ENCODE results near the gene SAMD5.

Gene SAMD5

DNA sequence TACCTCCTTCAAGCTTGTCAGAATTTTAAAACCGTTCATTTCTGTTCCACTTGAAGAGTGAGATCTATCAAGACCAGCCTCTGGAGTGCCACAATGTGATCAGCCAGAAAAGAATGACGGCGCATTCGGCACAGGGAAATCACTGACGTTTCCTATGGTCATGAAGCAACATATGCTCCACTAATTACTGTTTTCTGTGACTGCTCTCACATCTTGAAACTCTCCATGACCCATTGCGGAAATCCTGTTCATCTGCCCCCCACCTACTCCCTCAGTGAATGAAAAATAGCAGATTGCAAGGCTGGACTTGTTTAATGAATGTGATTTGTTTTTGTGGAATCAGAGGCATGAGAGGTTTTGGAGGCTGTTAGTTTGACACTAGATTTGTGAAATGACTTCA lies 53.2 kb downstream of the SAMD5 start:
- Histone ChIP-seq H3K27me3 (ENCODE audit: insufficient read depth, low read length) (no peaks in the 10 kb centered on the region), H3K36me3 (ENCODE audit: insufficient read depth, low read length) (no peaks in the 10 kb centered on the region), H2AFZ (ENCODE audit: low read depth, low read length) (no peak overlapping the region), H3K4me1 (ENCODE audit: insufficient read depth, low read length) (no peaks in the 10 kb centered on the region), H3K4me3 (ENCODE audit: low read length) (no peak overlapping the region), H3K9me3 (ENCODE audit: low read length) (no peaks in the 10 kb centered on the region)

DNA sequence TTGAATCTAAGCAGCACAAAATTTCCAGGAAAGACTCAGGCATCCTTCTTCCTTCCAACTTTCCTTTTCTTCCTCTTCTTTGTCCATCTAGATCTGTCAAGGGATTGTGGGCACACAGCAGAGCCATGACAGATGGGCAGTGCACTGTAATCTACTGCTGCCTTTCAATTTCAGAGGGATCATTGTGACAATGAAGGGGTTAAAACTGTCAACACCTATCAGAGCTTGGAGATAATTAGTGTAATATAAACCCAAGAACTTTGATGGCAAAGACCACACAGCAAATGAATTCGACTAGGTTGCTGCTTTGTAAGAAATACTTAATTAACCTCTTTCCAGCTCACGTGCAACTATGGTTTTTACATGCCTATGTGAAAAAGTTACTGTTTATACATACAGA lies 55.0 kb downstream of the SAMD5 start:
- Histone ChIP-seq H3K4me3 (ENCODE audit: low read length) (no peak overlapping the region), H2AFZ (ENCODE audit: low read depth, low read length) (no peak overlapping the region), H3K27me3 (ENCODE audit: insufficient read depth, low read length) (no peaks in the 10 kb centered on the region), H3K4me1 (ENCODE audit: insufficient read depth, low read length) (no peaks in the 10 kb centered on the region), H3K9me3 (ENCODE audit: low read length) (no peaks in the 10 kb centered on the region), H3K36me3 (ENCODE audit: insufficient read depth, low read length) (no peaks in the 10 kb centered on the region)

DNA sequence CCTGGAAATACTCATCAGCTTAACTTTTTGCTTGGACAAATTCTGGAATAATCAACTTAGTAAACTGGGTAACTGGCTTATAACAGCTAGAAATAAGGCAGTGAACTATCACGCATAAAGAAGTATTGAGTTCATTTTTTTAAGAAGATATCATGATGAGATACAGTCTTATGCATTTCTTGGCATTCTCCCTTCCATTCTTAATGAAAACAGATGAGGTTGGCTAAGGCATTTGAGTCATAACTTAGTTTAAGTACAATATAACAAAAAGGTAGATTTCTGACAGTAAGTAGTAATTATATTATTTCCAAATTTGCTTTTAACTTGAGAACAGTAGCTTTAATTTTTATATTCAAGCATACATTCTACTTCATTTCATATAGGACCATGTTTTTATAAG lies 56.1 kb downstream of the SAMD5 start:
- no peaks in the 10 kb centered on the region for H3K9me3 ChIP-seq (ENCODE audit: low read length)
- no peaks in the 10 kb centered on the region for H3K4me1 ChIP-seq (ENCODE audit: insufficient read depth, low read length)
- H3K4me3 ChIP-seq (ENCODE audit: low read length), result no peak overlapping the region
- no peaks in the 10 kb centered on the region for H3K27me3 ChIP-seq (ENCODE audit: insufficient read depth, low read length)
- H3K36me3 ChIP-seq (ENCODE audit: insufficient read depth, low read length), result no peaks in the 10 kb centered on the region
- H2AFZ ChIP-seq (ENCODE audit: low read depth, low read length), result no peak overlapping the region

DNA sequence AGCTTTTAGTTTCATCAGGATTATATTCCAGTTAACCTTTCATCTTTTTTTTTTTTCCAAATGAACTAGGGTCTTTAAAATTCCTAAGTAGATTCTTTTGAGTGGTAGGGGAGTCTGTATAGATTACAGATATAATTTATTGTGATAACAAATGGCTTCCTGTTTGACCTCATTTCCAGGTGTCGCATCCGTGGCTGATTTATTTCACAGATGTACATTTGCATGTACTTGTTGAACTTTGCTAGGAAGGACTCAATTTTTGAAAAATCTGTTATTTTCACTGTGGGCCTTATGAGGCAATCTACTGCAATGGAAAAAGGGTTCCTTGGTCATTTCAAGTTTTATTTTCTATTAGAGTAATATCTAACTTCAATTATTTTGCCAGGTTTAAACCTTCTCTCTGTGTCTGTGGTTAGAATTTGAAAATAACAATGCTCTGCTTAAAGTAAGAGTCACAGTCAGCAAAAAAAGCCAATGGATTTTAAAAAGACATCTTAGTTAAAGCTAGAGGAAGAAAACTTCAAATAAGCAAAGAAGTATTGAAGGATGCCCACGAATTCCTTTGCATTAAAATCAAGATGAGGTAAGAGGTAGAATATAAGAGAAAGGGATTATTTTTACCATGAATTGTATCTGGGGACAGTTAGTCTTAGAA lies 57.9 kb downstream of the SAMD5 start:
- Histone ChIP-seq H3K4me1 (ENCODE audit: insufficient read depth, low read length) (no peaks in the 10 kb centered on the region), H3K27me3 (ENCODE audit: insufficient read depth, low read length) (no peaks in the 10 kb centered on the region), H3K36me3 (ENCODE audit: insufficient read depth, low read length) (no peaks in the 10 kb centered on the region), H3K4me3 (ENCODE audit: low read length) (no peak overlapping the region), H2AFZ (ENCODE audit: low read depth, low read length) (no peak overlapping the region), H3K9me3 (ENCODE audit: low read length) (no peaks in the 10 kb centered on the region)

DNA sequence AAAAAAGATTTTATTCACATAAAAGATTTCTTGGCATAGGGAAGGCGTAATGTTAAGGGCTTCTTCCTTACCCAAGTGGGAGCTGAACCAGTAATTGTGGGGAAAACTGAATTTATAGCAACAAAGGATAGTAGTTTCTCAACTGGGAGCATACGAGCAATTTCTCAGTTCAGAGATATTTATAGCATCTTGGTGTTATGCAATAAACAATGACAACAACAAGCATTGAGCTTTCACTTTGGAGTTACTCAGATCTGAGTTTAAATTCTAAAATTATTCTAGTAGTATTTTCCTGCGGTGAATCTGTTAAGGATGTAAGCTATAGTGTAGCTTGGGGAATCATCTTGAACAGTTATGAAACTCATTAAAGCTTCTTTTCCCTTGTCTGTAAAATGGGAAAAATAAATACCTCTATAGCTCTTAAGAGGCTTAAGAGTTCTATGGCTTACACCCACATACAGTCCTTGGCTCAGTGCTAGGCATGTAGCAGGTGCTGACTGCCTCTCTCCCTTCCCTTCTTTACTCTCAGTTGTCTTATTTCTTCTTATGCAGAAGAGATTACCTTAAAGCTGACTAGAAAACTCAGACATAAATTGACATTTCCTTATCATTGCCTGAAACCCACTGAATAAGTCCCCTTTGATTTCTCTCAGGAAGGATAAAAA lies 58.8 kb downstream of the SAMD5 start:
- Histone ChIP-seq H3K27me3 (ENCODE audit: insufficient read depth, low read length) (no peaks in the 10 kb centered on the region), H3K36me3 (ENCODE audit: insufficient read depth, low read length) (no peaks in the 10 kb centered on the region), H3K9me3 (ENCODE audit: low read length) (no peaks in the 10 kb centered on the region), H2AFZ (ENCODE audit: low read depth, low read length) (no peak overlapping the region), H3K4me1 (ENCODE audit: insufficient read depth, low read length) (no peaks in the 10 kb centered on the region), H3K4me3 (ENCODE audit: low read length) (no peak overlapping the region)

DNA sequence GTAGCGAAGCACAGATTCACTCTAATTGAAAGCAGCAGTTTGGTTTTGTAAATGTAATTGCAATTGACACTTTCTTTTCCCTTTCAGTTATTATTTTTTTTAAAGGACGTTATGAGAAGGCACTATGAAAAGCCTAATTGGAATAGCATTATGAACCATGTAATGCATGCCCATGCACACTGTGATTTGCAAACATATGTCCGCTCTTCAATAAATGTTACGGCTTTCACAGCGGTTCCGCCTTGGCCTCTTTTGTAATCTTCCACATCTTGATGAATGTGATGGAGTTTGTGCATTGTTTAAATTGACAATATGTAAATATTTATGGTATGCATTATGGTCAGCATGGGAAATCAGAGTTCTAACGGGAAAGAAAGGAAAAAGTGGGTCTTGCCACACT lies 61.3 kb downstream of the SAMD5 start:
- H3K36me3 ChIP-seq (ENCODE audit: insufficient read depth, low read length), result no peaks in the 10 kb centered on the region
- H3K27me3 ChIP-seq (ENCODE audit: insufficient read depth, low read length), result no peaks in the 10 kb centered on the region
- no peaks in the 10 kb centered on the region for H3K9me3 ChIP-seq (ENCODE audit: low read length)
- H3K4me3 ChIP-seq (ENCODE audit: low read length), result no peak overlapping the region
- H3K4me1 ChIP-seq (ENCODE audit: insufficient read depth, low read length), result no peaks in the 10 kb centered on the region
- H2AFZ ChIP-seq (ENCODE audit: low read depth, low read length), result no peak overlapping the region

DNA sequence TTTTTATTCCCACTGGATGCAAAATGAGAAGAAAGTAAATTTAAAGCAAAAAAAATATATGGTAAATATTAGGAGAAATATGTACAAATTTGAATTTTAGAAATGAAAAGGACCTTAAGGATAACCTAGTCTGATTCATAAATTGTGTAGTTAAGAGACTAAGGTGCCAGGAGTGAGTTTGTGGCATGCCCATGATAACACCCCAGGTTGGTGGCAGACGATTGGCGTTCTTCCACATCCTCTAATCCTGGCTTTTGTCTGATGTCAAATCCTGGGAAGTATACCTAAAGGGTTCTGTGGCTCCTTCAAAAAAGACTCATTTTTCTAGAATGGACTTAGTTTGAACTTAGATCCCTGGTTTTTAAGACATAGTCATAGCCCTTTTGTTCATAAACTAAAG lies 62.2 kb downstream of the SAMD5 start:
- H2AFZ ChIP-seq (ENCODE audit: low read depth, low read length), result no peak overlapping the region
- H3K4me3 ChIP-seq (ENCODE audit: low read length), result no peak overlapping the region
- no peaks in the 10 kb centered on the region for H3K4me1 ChIP-seq (ENCODE audit: insufficient read depth, low read length)
- H3K36me3 ChIP-seq (ENCODE audit: insufficient read depth, low read length), result no peaks in the 10 kb centered on the region
- no peaks in the 10 kb centered on the region for H3K9me3 ChIP-seq (ENCODE audit: low read length)
- H3K27me3 ChIP-seq (ENCODE audit: insufficient read depth, low read length), result no peaks in the 10 kb centered on the region

DNA sequence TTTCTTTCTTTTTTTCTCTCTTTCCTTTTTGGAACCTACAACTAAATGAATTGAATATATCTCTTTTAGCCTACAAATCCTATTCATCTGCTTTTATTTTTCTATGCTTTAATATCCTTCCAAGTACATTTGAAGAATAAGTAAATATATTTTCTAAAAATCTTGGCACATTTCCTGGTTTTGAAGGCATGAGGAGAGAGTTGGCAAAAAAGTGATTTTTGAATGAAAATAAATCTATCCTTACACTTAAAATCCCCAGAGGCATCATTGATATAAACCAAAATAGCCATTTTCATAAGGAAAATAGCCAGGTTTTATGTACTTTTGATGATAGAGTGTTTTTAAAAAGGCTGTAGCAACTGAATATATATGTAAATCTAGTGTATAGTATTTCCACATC lies 69.0 kb downstream of the SAMD5 start:
- H2AFZ ChIP-seq (ENCODE audit: low read depth, low read length), result no peak overlapping the region
- H3K36me3 ChIP-seq (ENCODE audit: insufficient read depth, low read length), result no peaks in the 10 kb centered on the region
- no peak overlapping the region for H3K4me3 ChIP-seq (ENCODE audit: low read length)
- no peaks in the 10 kb centered on the region for H3K27me3 ChIP-seq (ENCODE audit: insufficient read depth, low read length)
- no peaks in the 10 kb centered on the region for H3K9me3 ChIP-seq (ENCODE audit: low read length)
- H3K4me1 ChIP-seq (ENCODE audit: insufficient read depth, low read length), result no peaks in the 10 kb centered on the region

DNA sequence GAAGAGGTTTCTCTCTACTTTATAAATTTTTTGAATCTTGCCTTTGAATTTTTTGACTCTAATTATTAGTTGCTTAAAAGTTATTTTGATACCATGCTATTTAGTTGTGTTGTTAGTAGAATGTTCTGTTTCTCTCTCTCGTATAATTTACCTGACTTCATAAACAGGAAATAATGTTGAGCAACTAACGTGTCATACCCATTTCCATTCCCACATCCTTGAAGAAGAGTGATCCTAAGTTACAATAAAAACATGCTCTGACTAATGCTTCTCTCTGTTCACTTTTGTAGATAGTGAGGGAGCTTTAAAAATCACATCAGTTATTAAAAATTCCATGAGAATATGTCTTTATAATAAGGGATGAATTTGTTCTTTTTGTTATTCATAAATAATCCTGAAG lies 69.7 kb downstream of the SAMD5 start:
- Histone ChIP-seq H3K9me3 (ENCODE audit: low read length) (no peaks in the 10 kb centered on the region), H3K4me1 (ENCODE audit: insufficient read depth, low read length) (no peaks in the 10 kb centered on the region), H3K36me3 (ENCODE audit: insufficient read depth, low read length) (no peaks in the 10 kb centered on the region), H3K4me3 (ENCODE audit: low read length) (no peak overlapping the region), H2AFZ (ENCODE audit: low read depth, low read length) (no peak overlapping the region), H3K27me3 (ENCODE audit: insufficient read depth, low read length) (no peaks in the 10 kb centered on the region)

DNA sequence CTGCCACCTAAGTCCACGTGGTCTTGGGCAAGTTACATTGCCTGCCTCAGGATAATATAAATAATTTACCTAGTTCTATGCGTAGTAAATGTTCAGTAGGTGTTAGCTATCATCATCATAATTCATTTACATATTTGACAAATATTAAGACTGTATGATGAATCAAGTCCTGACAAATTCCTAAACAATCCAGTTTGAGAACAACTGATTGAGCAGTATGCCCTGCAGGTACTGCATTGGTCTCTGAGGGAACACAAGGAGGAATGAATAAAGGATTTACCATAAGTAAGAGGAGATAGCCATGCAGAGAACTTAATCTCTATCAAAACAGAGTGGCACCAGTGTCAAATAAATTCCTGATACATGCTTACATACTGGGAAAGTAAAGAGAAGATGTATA lies 70.4 kb downstream of the SAMD5 start:
- Histone ChIP-seq H3K4me1 (ENCODE audit: insufficient read depth, low read length) (no peaks in the 10 kb centered on the region), H3K27me3 (ENCODE audit: insufficient read depth, low read length) (no peaks in the 10 kb centered on the region), H3K9me3 (ENCODE audit: low read length) (no peaks in the 10 kb centered on the region), H3K36me3 (ENCODE audit: insufficient read depth, low read length) (no peaks in the 10 kb centered on the region), H2AFZ (ENCODE audit: low read depth, low read length) (no peak overlapping the region), H3K4me3 (ENCODE audit: low read length) (no peak overlapping the region)

DNA sequence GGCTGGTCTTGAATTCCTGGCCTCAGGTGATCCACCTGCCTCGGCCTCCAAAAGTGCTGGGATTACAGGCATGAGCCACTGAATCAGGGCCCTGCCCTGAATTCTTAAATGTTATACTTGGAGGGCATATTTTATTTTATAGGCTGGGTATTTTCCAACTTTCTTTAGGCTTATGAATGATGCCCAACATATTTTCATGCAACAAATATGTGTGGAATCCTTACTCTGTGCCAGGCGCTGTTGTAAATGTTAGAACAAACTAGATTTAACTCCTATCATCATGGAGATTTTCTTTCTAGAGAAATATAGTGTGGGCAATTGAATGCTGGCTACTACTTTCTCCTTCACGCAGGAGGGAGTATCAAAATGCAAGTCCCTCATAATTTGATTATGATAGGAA lies 71.2 kb downstream of the SAMD5 start:
- Histone ChIP-seq H3K27me3 (ENCODE audit: insufficient read depth, low read length) (no peaks in the 10 kb centered on the region), H3K9me3 (ENCODE audit: low read length) (no peaks in the 10 kb centered on the region), H3K36me3 (ENCODE audit: insufficient read depth, low read length) (no peaks in the 10 kb centered on the region), H3K4me1 (ENCODE audit: insufficient read depth, low read length) (no peaks in the 10 kb centered on the region), H2AFZ (ENCODE audit: low read depth, low read length) (no peak overlapping the region), H3K4me3 (ENCODE audit: low read length) (no peak overlapping the region)

DNA sequence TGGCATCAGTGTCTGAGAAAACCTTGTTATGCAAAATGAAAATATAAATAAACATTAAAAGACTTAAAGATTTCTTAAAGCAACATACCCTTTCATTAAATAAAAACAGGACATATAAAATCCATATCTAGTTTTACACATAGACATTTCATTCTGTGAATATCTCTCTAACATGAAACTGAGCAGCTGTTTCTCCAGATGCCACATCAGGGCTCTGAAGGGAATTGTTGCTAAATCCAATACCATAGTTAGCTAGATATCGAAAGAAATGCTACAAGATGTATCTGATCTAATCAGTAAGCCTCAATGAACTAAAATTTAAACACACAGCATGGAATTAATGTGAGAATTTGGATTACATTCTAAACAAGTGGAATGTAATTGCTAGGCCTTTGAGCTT lies 74.5 kb downstream of the SAMD5 start:
- no peak overlapping the region for H2AFZ ChIP-seq (ENCODE audit: low read depth, low read length)
- H3K4me1 ChIP-seq (ENCODE audit: insufficient read depth, low read length), result no peaks in the 10 kb centered on the region
- H3K36me3 ChIP-seq (ENCODE audit: insufficient read depth, low read length), result no peaks in the 10 kb centered on the region
- H3K27me3 ChIP-seq (ENCODE audit: insufficient read depth, low read length), result no peaks in the 10 kb centered on the region
- no peak overlapping the region for H3K4me3 ChIP-seq (ENCODE audit: low read length)
- no peaks in the 10 kb centered on the region for H3K9me3 ChIP-seq (ENCODE audit: low read length)

DNA sequence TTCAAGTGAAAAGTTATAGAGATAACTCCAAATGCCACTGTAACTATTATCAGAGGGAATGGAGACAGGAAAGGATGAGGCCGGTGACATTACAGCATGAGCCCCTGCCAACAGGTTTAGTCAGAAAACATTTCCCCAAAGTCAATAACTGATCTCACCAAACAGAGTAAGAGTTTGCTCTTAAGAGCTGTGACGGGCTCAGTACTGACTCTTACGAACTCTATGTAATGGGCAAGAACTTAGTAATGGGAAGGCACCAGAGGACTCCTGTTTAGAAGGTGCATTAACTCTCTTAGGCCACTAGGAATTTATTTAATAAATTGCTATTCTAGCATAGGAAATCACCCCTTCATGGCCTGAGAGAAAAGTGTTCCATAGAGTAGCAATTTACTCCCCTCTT lies 76.8 kb downstream of the SAMD5 start:
- Histone ChIP-seq H3K9me3 (ENCODE audit: low read length) (no peaks in the 10 kb centered on the region), H2AFZ (ENCODE audit: low read depth, low read length) (no peak overlapping the region), H3K27me3 (ENCODE audit: insufficient read depth, low read length) (no peaks in the 10 kb centered on the region), H3K4me3 (ENCODE audit: low read length) (no peak overlapping the region), H3K36me3 (ENCODE audit: insufficient read depth, low read length) (no peaks in the 10 kb centered on the region), H3K4me1 (ENCODE audit: insufficient read depth, low read length) (no peaks in the 10 kb centered on the region)

DNA sequence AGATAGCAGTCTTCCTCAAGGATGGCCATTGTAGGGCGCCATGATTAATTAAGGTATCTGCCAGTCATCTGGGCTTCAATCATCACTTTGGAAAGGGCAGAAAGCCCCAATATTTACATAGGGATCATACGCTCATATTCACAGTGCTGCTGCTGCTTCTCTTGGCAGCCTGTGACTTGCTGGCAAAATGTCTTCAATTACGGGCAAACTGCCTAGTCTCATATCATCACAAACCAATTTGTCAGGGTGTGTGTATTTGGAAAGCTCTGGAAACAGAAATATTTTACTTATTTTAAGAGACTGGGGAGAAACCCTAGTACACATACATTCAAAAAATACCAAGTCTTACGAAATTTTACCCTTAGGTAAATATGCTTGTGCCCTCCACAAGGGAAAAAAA lies 77.6 kb downstream of the SAMD5 start:
- H3K4me3 ChIP-seq (ENCODE audit: low read length), result no peak overlapping the region
- H2AFZ ChIP-seq (ENCODE audit: low read depth, low read length), result no peak overlapping the region
- H3K9me3 ChIP-seq (ENCODE audit: low read length), result no peaks in the 10 kb centered on the region
- no peaks in the 10 kb centered on the region for H3K36me3 ChIP-seq (ENCODE audit: insufficient read depth, low read length)
- no peaks in the 10 kb centered on the region for H3K27me3 ChIP-seq (ENCODE audit: insufficient read depth, low read length)
- no peaks in the 10 kb centered on the region for H3K4me1 ChIP-seq (ENCODE audit: insufficient read depth, low read length)

Measured in neuron (in vitro differentiated cells).